ENCODE measurements around the gene SIKE1.

DNA sequence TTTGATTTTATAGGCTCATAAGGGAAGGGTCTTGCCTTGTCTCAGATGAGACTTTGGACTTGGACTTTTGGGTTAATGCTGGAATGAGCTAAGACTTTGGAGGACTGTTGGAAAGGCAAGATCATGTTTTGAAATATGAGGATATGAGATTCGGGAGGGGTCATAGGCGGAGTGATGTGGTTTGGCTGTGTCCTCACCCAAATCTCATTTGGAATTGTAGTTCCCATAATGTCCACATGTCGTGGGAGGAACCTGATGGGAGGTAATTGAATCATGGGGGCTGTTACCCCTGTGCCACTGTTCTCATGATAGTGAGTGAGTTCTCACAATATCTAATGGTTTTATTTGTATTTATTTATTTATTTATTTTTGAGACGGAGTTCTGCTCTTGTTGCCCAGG lies 15.8 kb downstream of the SIKE1 start:
- no peak for TF ChIP-seq GATA2 (IDR thresholded peaks at IDR 0.05; ENCODE audit: low read depth, low read length)
- no peak for TF ChIP-seq GATA3 (IDR thresholded peaks at IDR 0.05; ENCODE audit: low read depth, low read length)
